GM21390 (cell line): ENCODE measurements around the gene JAKMIP3.
A peak's percentile ranks its signal among the peaks of the same experiment; 100 is the strongest.

Experiments
- ATAC-seq: cut with Tn5 transposase; IDR thresholded peaks from one replicate; pipeline ENCODE4 v1.9.1; 2021; ENCODE audit not compliant: unreplicated experiment

The JAKMIP3 gene

GRCh38 chr10:132065491-132066105 lies at the start of gene JAKMIP3:
Gene JAKMIP3, plus strand, starts transcription at chr10:132065946. Its CDS starts 38,863 bp downstream, at chr10:132104809.
- no peak for ATAC-seq

GRCh38 chr10:132016514-132016913 lies 49.2 kb upstream of the JAKMIP3 start:
- no peak for ATAC-seq

GRCh38 chr10:132018446-132018845 lies 47.3 kb upstream of the JAKMIP3 start:
- no peak for ATAC-seq

GRCh38 chr10:132019366-132019765 lies 46.4 kb upstream of the JAKMIP3 start:
- no peak for ATAC-seq

- no peak for ATAC-seq
These were observed 45.3 kb upstream of the JAKMIP3 start for GRCh38 chr10:132020456-132020855.

- ATAC-seq, result no peak
These were observed 44.7 kb upstream of the JAKMIP3 start for GRCh38 chr10:132021046-132021445.

- no peak for ATAC-seq
These were observed 44.1 kb upstream of the JAKMIP3 start for GRCh38 chr10:132021504-132022143.

- ATAC-seq, result no peak
These were observed 43.5 kb upstream of the JAKMIP3 start for GRCh38 chr10:132022241-132022640.

GRCh38 chr10:132023092-132023811 lies 42.5 kb upstream of the JAKMIP3 start:
- ATAC-seq, result peak; percentile 77

GRCh38 chr10:132027423-132027983 lies 38.2 kb upstream of the JAKMIP3 start:
- ATAC-seq, result no peak

- no peak for ATAC-seq
These were observed 37.0 kb upstream of the JAKMIP3 start for GRCh38 chr10:132028706-132029105.

- no peak for ATAC-seq
These were observed 34.8 kb upstream of the JAKMIP3 start for GRCh38 chr10:132030898-132031463.

- ATAC-seq, result no peak
These were observed 32.1 kb upstream of the JAKMIP3 start for GRCh38 chr10:132033632-132034031.

- ATAC-seq, result no peak
These were observed 30.3 kb upstream of the JAKMIP3 start for GRCh38 chr10:132035476-132035875.

GRCh38 chr10:132036153-132036886 lies 29.4 kb upstream of the JAKMIP3 start:
- no peak for ATAC-seq

- no peak for ATAC-seq
These were observed 28.7 kb upstream of the JAKMIP3 start for GRCh38 chr10:132036887-132037675.

- no peak for ATAC-seq
These were observed 28.1 kb upstream of the JAKMIP3 start for GRCh38 chr10:132037676-132037975.

- no peak for ATAC-seq
These were observed 26.4 kb upstream of the JAKMIP3 start for GRCh38 chr10:132039371-132039770.

GRCh38 chr10:132040046-132040445 lies 25.7 kb upstream of the JAKMIP3 start:
- ATAC-seq, result no peak

- no peak for ATAC-seq
These were observed 24.4 kb upstream of the JAKMIP3 start for GRCh38 chr10:132041340-132041739.
